HG03175 (cell line): ENCODE data around the gene OVAAL.

Experiments used
- ATAC-seq: cut with Tn5 transposase; IDR thresholded peaks from one replicate; pipeline ENCODE4 v1.9.1; 2021; ENCODE audit warnings: mild to moderate bottlenecking, moderate library complexity; ENCODE audit not compliant: unreplicated experiment

OVAAL gene

DNA sequence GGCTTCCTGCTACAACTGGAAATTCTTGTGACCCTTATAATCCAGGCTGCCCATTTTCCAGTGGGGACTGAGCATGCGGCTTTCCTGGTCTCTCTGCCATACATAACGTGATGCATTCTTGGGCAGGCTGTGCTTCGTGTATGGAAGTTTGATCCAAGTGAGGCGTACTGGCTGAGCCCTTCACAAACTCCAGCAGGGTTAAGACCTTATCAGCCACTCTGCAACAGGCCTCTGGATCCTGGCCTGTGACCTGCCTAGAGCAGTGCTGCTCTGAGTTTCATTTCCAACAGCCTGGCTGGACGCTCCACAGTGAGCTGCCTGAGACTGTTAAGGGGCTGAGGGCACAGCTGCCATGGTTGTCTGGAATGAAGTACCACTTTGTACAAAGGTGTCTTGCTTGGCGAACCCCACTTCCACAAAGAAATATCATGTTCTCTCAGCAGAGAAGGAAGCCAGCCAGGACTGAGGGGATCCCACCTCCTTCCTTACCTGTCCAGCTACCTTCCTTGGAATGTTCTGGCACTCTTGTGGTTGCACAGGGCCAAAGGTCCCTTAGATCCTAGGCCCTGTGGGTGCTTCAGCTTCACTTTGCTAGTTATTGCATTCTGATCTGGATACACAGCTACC is 44.6 kb downstream of the OVAAL start:
- no peak for ATAC-seq

DNA sequence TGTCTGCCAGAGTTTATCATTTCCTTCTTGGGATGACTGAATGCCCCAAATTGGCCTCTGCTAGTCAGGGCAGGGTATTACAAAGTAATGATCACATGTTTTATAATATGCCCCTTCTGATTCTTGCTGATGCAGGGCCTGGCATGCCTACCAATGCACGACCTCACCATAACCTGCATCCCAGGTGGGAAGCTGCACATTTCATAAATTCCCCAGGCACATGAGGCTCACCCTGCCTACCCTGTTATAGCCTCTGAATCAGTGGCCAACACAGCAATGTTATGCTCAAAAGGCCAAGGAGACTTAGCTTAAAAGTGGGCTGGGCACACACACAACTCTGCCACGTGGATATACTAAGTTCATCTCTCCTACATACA is 45.1 kb downstream of the OVAAL start:
- ATAC-seq: no peak

DNA sequence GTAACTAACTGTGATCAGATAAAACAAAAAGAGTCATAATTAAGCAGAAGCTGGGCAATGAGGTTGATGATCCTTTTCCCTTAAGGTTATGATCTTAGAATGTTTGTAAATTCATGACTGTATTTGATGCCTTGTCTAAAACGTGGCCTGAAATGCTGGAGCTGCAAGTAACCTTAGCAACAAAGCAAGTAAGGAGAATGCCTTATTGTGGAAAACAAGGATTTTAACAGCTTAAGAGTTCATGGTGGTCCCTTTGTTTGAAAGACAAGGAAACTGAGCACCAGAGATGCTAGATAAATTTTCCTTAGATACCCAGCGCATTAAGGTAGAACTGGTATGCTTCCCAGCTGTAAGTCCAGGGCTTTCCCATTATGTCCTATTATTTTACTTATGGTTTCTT is 47.4 kb downstream of the OVAAL start:
- ATAC-seq: no peak

DNA sequence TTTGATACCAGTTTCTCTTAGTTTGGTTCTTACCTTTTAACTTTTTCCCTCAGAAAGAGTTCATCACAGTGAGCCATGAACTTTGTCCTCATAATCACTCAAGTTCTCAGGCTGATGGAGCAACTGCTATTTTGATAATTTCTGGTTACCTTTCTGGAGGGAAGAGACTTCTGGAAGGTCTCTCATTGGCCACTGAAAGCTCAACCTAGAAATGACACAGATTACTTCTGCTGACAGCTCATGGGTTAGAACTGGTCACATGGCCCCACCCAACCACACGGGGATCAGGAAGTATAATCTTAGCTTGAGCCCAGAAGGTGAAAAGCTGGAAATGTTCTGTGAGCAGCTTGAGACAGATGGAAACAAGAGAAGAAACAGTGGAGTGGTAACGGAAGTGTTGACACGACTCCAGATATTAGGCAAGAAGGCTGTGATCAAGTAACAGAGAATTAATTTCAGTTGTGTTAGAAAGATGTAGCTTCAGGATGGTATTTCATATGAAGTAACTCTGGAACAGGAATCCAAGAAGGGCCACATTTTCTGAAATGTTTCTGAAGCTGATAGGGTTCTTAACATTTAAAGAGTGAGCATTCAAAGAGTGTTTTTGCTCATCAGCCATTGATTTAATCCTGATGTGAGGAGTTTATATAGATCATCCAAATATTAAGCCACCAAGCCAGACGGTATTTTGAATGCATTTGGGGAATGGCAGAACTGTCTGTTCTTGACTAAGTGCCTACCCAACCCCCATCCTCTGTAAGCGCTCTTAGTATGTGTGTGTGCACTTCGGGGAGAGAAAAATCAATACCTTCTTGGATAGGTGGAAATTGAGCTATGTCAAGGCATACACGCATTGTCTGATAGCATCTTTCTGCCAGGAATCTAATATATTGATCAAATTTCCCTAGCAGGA is 51.1 kb downstream of the OVAAL start:
- no peak for ATAC-seq

DNA sequence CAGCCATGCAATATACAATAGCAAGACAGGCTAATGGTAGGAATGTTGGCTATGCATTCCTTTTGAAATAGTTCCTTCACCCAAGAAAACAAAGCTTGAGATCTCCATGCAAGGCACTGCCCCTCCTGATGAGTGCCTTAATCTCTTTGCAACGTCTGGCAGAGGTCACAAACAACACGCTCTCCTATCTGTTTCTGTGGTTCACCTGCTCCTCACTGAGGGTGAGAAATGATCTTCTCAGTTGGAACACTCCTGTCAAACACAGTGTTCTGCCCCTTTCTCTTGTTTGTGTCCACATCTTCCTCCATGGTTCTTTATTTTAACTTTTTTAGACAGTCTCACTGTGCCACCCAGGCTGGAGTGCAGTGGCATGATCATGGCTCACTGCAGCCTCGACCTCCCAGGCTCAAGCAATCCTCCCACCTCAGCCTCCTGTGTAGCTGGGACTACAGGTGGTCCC is 51.8 kb downstream of the OVAAL start:
- ATAC-seq: no peak

DNA sequence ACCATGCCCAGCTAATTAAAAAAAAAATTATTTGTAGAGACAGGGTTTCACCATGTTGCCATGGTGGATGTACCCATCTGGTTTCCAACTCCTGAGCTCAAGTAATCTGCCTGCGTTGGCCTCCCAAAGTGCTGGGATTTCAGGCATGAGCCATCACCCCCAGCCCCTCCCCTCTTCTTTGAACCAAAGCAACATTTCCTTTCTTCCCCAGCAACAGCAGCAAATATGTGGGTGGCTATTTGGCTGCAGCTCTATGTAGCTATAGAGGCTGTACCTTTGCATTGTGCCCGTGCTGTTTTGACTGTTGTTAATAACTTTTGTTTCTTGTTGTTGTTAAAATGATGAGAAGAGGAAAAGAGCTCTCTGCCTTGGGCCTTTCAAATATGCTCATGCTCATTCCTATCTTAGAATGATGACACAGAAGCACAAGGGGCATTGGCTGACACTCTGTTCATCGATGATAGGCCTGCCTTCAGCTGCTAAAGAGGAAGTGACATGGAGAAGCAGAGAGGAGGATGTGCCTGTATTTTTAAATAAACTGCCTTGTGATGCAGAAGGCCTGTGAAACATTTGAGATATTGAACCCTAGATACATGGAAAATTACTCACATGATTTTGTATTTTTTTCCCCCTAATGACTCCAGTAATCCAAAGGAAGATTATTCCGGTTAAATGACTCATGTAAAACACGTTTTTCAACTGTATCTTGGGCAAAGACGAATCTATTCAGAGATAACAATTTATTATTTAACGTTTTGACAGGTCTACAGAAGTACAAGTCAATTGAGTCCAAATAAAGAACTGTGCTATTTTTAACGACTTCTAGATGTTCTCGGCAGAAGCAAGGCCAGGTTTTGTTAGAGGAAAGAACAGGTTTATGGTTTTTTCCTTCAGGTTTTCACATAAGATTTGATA is 52.5 kb downstream of the OVAAL start:
- no peak for ATAC-seq

DNA sequence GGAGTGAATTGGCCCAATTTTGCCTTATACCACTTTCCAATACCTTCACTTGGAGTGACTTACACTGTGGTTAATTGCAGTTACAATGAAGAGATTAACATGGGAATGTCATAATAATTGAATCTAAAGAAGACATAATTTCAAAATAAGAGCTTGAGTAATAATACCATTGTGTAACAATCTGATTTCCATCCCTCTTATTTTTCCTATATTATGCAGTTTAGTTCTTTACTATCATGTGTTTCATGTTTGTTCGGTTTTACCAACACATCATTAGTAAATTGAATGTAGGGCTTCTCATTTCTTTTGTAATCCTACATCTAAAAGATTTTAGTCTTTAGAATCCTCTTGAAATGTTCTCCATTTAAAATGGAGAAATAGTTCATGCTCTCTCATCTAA is 53.9 kb downstream of the OVAAL start:
- no peak for ATAC-seq

DNA sequence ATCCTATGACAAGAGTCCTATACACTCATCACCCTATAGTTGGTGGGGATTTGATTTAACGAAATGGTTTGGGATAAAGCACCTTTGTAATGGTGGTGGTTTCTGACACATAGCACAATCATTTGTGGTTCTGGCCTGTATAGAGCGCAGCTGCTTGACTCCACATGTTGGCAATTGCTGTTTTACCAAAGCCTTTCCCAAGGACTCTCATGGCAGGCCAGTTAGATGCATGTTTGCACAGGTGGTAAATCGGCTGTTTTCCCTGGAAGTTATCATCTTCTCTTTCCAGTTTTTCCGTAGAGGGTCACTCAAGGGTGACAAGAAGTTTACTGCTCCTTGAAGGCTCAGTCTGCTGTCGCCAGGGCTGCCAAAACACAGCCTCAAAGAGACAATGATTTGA is 56.0 kb downstream of the OVAAL start:
- no peak for ATAC-seq

DNA sequence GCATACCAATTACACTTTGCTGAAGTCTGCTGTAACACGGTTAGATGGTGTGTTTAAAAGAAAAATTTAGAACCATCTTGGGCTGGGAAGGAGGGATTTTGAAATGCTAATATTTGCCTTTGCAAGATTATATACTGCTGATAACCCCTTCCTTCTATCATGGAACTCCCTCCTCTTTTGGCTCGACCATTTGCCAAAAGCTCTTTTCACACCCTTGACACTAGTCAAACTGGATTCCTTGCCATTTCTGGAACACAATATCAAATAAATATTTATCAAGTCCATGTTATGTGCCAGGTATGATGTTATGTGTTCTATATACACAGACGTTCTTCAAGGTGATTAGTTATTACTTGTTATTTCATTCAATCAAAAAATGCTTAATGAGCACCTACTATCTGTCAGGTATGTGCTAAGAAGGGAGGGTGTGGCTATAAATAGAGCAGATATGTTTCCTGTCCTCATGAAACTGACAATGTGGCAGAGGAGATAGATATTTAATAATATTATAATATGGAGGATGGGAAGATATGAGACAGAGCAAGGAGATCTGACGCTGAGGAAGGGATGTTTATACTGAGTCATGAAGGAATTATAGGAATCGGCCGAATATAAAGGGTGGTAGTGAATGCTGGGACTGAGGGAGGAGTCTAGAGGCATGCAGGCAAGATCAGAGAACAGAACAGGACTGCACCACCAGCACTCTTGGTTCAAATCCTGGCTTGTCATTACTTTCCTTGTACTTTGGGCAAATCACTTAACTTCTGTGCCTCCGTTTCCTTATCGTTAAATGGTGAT is 56.9 kb downstream of the OVAAL start:
- ATAC-seq: no peak
